HG03520 (cell line): ENCODE results near the gene ABLIM1.

Source experiments
- ATAC-seq: cut with Tn5 transposase; IDR thresholded peaks from one replicate; pipeline ENCODE4 v1.9.1; 2021; ENCODE audit warnings: mild to moderate bottlenecking, moderate library complexity; ENCODE audit not compliant: unreplicated experiment

The ABLIM1 gene

GRCh38 chr10:114427124-114427852, 230.8 kb downstream of the ABLIM1 start:
- no peak for ATAC-seq

GRCh38 chr10:114426476-114426875, 231.6 kb downstream of the ABLIM1 start:
- no peak for ATAC-seq

- no peak for ATAC-seq
Measured at GRCh38 chr10:114420811-114421485, 237.1 kb downstream of the ABLIM1 start.

- no peak for ATAC-seq
Measured at GRCh38 chr10:114418109-114418508, 240.0 kb downstream of the ABLIM1 start.

GRCh38 chr10:114412907-114413797, 244.9 kb downstream of the ABLIM1 start:
- ATAC-seq: no peak

- ATAC-seq: no peak
Measured at GRCh38 chr10:114408968-114409444, 249.1 kb downstream of the ABLIM1 start.

- no peak for ATAC-seq
Measured at GRCh38 chr10:114408112-114408967, 249.7 kb downstream of the ABLIM1 start.

- no peak for ATAC-seq
Measured at GRCh38 chr10:114406455-114406854, 251.6 kb downstream of the ABLIM1 start.

- ATAC-seq: no peak
Measured at GRCh38 chr10:114405011-114405350, 253.1 kb downstream of the ABLIM1 start.

- no peak for ATAC-seq
Measured at GRCh38 chr10:114404171-114405010, 253.7 kb downstream of the ABLIM1 start, which contains the start of gene AFAP1L2. TSS of gene AFAP1L2 (minus strand) at chr10:114404502. CDS start at chr10:114404455, 47 bp downstream.

- no peak for ATAC-seq
Measured at GRCh38 chr10:114403541-114404161, 254.4 kb downstream of the ABLIM1 start.

GRCh38 chr10:114402871-114403540, 255.1 kb downstream of the ABLIM1 start:
- ATAC-seq: no peak

- no peak for ATAC-seq
Measured at GRCh38 chr10:114402233-114402632, 255.8 kb downstream of the ABLIM1 start.

GRCh38 chr10:114401195-114401791, 256.8 kb downstream of the ABLIM1 start:
- no peak for ATAC-seq

GRCh38 chr10:114400091-114400490, 258.0 kb downstream of the ABLIM1 start:
- ATAC-seq: no peak

GRCh38 chr10:114399576-114399975, 258.5 kb downstream of the ABLIM1 start:
- no peak for ATAC-seq

- ATAC-seq: no peak
Measured at GRCh38 chr10:114398587-114399331, 259.3 kb downstream of the ABLIM1 start.
